ENCODE data around the gene INSM1. TPM values are rescaled to one million over a fixed set of nuclear protein-coding genes. Genes with fewer than 3 reads are reported as not detected.

The INSM1 gene
- total RNA-seq, 1 donor from 2014 or later, result not detected

DNA sequence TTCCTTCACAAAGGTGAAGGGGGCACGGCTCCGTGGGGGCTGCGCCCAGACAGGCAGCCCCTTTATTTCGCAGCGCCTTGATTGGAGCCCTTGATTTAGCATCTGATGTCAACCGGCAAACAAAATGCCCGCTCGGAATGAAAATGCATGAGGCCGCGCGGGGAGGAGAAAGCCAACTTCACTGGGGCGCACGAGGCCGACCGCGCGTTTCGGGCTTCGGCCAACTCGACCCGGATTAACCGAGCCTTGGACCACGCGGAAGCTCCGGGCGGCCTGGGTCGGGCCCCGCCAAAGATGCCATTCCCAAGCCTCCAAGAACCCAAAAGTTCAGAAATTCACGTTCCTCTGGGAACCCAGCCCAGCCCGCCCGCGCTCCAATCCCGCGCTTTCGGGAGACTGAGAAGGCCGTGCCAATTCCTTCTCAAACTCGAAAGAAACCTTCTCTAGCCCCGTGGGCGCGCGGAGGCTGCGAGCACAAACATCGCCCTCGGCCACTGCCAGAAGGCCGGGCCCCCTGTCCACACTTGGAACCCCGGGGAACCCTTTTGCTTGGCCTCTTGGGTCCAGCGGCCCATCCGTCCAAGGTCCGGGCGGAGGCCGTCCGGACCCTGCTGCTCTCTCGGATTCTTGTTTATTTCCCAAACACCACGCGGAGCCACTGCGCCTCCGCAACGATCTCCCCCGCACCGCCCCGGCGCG, 879 bp upstream of the INSM1 start:
- no peak for DNase-seq
- TF ChIP-seq, protein P1, sequence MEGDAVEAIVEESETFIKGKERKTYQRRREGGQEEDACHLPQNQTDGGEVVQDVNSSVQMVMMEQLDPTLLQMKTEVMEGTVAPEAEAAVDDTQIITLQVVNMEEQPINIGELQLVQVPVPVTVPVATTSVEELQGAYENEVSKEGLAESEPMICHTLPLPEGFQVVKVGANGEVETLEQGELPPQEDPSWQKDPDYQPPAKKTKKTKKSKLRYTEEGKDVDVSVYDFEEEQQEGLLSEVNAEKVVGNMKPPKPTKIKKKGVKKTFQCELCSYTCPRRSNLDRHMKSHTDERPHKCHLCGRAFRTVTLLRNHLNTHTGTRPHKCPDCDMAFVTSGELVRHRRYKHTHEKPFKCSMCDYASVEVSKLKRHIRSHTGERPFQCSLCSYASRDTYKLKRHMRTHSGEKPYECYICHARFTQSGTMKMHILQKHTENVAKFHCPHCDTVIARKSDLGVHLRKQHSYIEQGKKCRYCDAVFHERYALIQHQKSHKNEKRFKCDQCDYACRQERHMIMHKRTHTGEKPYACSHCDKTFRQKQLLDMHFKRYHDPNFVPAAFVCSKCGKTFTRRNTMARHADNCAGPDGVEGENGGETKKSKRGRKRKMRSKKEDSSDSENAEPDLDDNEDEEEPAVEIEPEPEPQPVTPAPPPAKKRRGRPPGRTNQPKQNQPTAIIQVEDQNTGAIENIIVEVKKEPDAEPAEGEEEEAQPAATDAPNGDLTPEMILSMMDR (IDR thresholded peaks at IDR 0.05), result no peak
- Histone ChIP-seq H3K4me1 (peaks cover 26% of the 10 kb centered on the region), H3K4me3 (peak overlapping the region; percentile 32), H3K9me3 (no peaks in the 10 kb centered on the region), H3K27me3 (ENCODE audit: low read depth) (peaks cover 83% of the 10 kb centered on the region), H3K36me3 (no peaks in the 10 kb centered on the region), H3K27ac (no peak overlapping the region)
- intact Hi-C loops (cut with DNase I), result no loop called here
- ATAC-seq, result no peak

DNA sequence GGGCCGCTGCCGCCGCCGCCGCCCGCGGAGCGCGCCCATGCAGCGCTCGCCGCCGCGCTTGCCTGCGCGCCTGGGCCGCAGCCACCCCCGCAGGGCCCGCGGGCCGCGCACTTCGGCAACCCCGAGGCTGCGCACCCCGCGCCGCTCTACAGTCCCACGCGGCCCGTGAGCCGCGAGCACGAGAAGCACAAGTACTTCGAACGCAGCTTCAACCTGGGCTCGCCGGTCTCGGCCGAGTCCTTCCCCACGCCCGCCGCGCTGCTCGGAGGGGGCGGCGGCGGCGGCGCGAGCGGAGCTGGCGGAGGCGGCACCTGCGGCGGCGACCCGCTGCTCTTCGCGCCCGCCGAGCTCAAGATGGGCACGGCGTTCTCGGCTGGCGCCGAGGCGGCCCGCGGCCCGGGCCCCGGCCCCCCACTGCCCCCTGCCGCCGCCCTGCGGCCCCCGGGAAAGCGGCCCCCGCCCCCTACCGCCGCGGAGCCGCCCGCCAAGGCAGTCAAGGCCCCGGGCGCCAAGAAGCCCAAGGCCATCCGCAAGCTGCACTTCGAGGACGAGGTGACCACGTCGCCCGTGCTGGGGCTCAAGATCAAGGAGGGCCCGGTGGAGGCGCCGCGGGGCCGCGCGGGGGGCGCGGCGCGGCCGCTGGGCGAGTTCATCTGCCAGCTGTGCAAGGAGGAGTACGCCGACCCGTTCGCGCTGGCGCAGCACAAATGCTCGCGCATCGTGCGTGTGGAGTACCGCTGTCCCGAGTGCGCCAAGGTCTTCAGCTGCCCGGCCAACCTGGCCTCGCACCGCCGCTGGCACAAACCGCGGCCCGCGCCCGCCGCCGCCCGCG, 730 bp downstream of the INSM1 start:
- DNase-seq (no peak), ATAC-seq (no peak)
- intact Hi-C loops (cut with DNase I), result no loop called here
- H3K4me3 ChIP-seq, result no peak overlapping the region
- H3K27ac ChIP-seq, result no peak overlapping the region
- no peaks in the 10 kb centered on the region for H3K36me3 ChIP-seq
- TF ChIP-seq, protein P1 (IDR thresholded peaks at IDR 0.05), result no peak
- H3K4me1 ChIP-seq, result peaks cover 25% of the 10 kb centered on the region
- H3K27me3 ChIP-seq (ENCODE audit: low read depth), result peaks cover 87% of the 10 kb centered on the region
- no peaks in the 10 kb centered on the region for H3K9me3 ChIP-seq

DNA sequence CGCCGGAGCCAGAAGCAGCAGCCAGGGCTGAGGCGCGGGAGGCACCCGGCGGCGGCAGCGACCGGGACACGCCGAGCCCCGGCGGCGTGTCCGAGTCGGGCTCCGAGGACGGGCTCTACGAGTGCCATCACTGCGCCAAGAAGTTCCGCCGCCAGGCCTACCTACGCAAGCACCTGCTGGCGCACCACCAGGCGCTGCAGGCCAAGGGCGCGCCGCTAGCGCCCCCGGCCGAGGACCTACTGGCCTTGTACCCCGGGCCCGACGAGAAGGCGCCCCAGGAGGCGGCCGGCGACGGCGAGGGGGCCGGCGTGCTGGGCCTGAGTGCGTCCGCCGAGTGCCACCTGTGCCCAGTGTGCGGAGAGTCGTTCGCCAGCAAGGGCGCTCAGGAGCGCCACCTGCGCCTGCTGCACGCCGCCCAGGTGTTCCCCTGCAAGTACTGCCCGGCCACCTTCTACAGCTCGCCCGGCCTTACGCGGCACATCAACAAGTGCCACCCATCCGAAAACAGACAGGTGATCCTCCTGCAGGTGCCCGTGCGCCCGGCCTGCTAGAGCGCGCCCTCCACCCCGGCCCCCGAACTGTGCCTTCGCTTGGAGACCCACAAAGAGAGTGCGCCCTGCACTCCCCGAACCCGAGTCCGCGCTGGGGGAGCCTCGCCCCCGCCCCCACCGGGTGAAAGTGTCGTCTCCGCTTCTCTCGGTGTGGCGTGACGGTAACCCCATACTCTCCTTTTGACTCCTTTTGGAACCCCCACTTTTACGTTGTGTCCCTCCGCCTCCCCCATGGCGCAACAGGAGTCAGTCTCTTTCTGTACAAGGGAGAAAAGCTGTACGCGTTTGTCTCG, 1.6 kb downstream of the INSM1 start:
- Histone ChIP-seq H3K27me3 (ENCODE audit: low read depth) (peaks cover 84% of the 10 kb centered on the region), H3K4me1 (peaks cover 17% of the 10 kb centered on the region), H3K36me3 (no peaks in the 10 kb centered on the region), H3K4me3 (no peak overlapping the region), H3K9me3 (no peaks in the 10 kb centered on the region), H3K27ac (no peak overlapping the region)
- intact Hi-C loops (cut with DNase I), result no loop called here
- TF ChIP-seq, protein P1 (IDR thresholded peaks at IDR 0.05), result no peak
- ATAC-seq, result peak in 1 of 2 donors; percentile 48
- DNase-seq, result no peak

DNA sequence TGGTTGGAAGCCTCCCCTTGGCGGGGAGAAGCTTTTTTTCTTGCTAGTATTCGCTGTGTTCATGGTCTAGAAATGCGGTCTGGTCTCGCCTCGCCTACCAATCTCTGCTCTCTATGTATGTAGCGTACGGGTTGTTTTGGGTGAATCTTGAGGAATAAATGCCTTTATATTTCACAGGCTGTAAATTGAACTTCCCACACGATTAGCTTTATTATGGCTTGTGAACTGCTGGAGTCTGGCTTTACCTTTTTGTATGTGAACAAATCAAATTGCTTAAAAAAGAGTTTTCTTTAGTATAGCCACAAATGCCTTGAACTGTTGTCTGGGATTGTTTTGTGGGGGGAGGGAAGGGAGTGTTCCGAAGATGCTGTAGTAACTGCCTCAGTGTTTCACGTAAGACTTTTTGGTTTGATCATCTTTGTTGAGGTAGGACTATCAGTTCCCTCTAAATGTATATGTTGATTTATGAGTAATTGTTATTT, 2.2 kb downstream of the INSM1 start:
- H3K9me3 ChIP-seq, result no peaks in the 10 kb centered on the region
- no peak for DNase-seq
- TF ChIP-seq, protein P1 (IDR thresholded peaks at IDR 0.05), result no peak
- no peak for ATAC-seq
- intact Hi-C loops (cut with DNase I), result no loop called here
- no peaks in the 10 kb centered on the region for H3K36me3 ChIP-seq
- H3K27ac ChIP-seq, result no peak overlapping the region
- peaks cover 84% of the 10 kb centered on the region for H3K27me3 ChIP-seq (ENCODE audit: low read depth)
- peaks cover 15% of the 10 kb centered on the region for H3K4me1 ChIP-seq
- no peak overlapping the region for H3K4me3 ChIP-seq

DNA sequence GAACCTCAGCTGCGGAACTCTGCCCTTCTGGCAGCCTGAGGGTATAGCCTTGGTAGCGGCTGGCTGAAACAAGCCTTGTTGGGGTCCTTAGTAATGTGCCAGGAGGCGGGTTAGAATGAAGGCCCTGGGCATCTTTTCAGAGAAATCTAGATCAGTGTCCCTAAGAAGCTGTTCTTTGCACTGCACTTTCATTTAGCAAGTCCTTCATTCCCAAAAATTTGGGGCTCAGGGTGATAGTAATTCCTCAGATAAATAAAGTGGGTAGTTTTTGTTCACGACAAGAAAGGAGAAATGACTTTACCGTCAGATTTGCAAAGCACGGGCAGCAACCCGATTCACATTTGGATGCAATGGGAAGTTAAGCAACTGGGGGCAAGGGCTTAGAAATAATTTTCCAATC, 3.2 kb downstream of the INSM1 start:
- TF ChIP-seq, protein P1 (IDR thresholded peaks at IDR 0.05), result no peak
- Histone ChIP-seq H3K27me3 (ENCODE audit: low read depth) (peaks cover 77% of the 10 kb centered on the region), H3K36me3 (no peaks in the 10 kb centered on the region), H3K4me1 (peaks cover 15% of the 10 kb centered on the region), H3K4me3 (no peak overlapping the region), H3K27ac (no peak overlapping the region), H3K9me3 (no peaks in the 10 kb centered on the region)
- ATAC-seq (no peak), DNase-seq (no peak)
- intact Hi-C loops (cut with DNase I), result no loop called here

Measured in lower lobe of right lung (tissue), 2 donors.